WTC11 (cell line): ENCODE data around the gene ANP32B. TPM values are rescaled to one million over a fixed set of nuclear protein-coding genes. Genes with fewer than 3 reads are reported as not detected.

Experiments
- ATAC-seq: fragments of 200-7000 bp; cut with Tn5 transposase; 2 replicates; pipeline ENCODE4 v1.10.0; 2021; ENCODE audit warnings: mild to moderate bottlenecking, moderate library complexity
- CTCF ChIA-PET: fragments of 300-600 bp; sonication (Branson Sonifier 250); formaldehyde crosslinking; loops from one replicate; lab custom pipeline; 2021; ENCODE audit warnings: antibody characterized with exemption; lab: Charles Lee
- POLR2A ChIA-PET: fragments of 350-600 bp; sonication (Branson Sonifier 250); formaldehyde crosslinking; loops from one replicate; lab custom pipeline; 2021; ENCODE audit warnings: antibody characterized with exemption; lab: Charles Lee
- DNase-seq: peaks from one replicate; pipeline ENCODE4 v3.0.0; 2021; ENCODE audit warnings: low spot score
- H3K27ac Mint-ChIP-seq: 2 replicates; pipeline ENCODE4 v1.8.0; 2021; ENCODE audit warnings: mixed read lengths
- H3K27me3 Mint-ChIP-seq: 2 replicates; pipeline ENCODE4 v1.8.0; 2021; ENCODE audit warnings: low read depth, mild to moderate bottlenecking, moderate library complexity, mixed read lengths
- H3K36me3 Mint-ChIP-seq: 2 replicates; pipeline ENCODE4 v1.8.0; 2021; ENCODE audit warnings: mixed read lengths
- H3K4me1 Mint-ChIP-seq: 2 replicates; pipeline ENCODE4 v1.8.0; 2022; ENCODE audit warnings: mixed read lengths
- H3K4me3 Mint-ChIP-seq: 2 replicates; pipeline ENCODE4 v1.8.0; 2021; ENCODE audit warnings: mild to moderate bottlenecking, moderate library complexity, mixed read lengths
- H3K9me3 Mint-ChIP-seq: 2 replicates; pipeline ENCODE4 v1.8.0; 2021; ENCODE audit warnings: mixed read lengths
- ATF1 ChIP-seq: sonication (generic); formaldehyde crosslinking; IDR thresholded peaks from 2 replicates; pipeline ENCODE4 v1.8.1; 2023; ENCODE audit warnings: mild to moderate bottlenecking, moderate library complexity, missing genetic modification reagents
- CREB1 ChIP-seq: sonication (generic); formaldehyde crosslinking; IDR thresholded peaks from 2 replicates; pipeline ENCODE4 v1.8.0; 2023; ENCODE audit warnings: mild to moderate bottlenecking, missing genetic modification reagents
- CTCF ChIP-seq: fragments of 200-600 bp; IDR thresholded peaks from 2 replicates; pipeline ENCODE4 v1.8.0; 2022; ENCODE audit warnings: antibody characterized with exemption
- E2F5 ChIP-seq: sonication (generic); formaldehyde crosslinking; IDR thresholded peaks from 2 replicates; pipeline ENCODE4 v1.8.1; 2022; ENCODE audit warnings: mild to moderate bottlenecking, moderate library complexity, missing genetic modification reagents
- FOXJ3 ChIP-seq: sonication (generic); formaldehyde crosslinking; IDR thresholded peaks from 2 replicates; pipeline ENCODE4 v1.9.0; 2021; ENCODE audit warnings: missing genetic modification reagents, mild to moderate bottlenecking, borderline replicate concordance
- FOXP4 ChIP-seq: sonication (generic); formaldehyde crosslinking; IDR thresholded peaks from 2 replicates; pipeline ENCODE4 v1.8.0; 2022; ENCODE audit warnings: mild to moderate bottlenecking, missing genetic modification reagents
- GTF2I ChIP-seq: fragments of 250-450 bp; sonication (Bioruptor Pico); conservative IDR thresholded peaks from 2 replicates; pipeline ENCODE4 v1.4.0; 2021; ENCODE audit warnings: mild to moderate bottlenecking
- JUN ChIP-seq: sonication (generic); formaldehyde crosslinking; IDR thresholded peaks from 2 replicates; pipeline ENCODE4 v1.8.0; 2023; ENCODE audit warnings: mild to moderate bottlenecking, missing genetic modification reagents
- MYBL2 ChIP-seq: sonication (generic); formaldehyde crosslinking; IDR thresholded peaks from 2 replicates; pipeline ENCODE4 v1.8.1; 2023; ENCODE audit warnings: mild to moderate bottlenecking, moderate library complexity, missing genetic modification reagents
- NFATC4 ChIP-seq: fragments of 250-450 bp; sonication (Bioruptor Pico); IDR thresholded peaks from 2 replicates; pipeline ENCODE4 v1.9.0; 2021; ENCODE audit warnings: mild to moderate bottlenecking
- NFE2L1 ChIP-seq: sonication (generic); formaldehyde crosslinking; IDR thresholded peaks from 2 replicates; pipeline ENCODE4 v1.8.1; 2023; ENCODE audit warnings: missing genetic modification reagents
- NR1H2 ChIP-seq: sonication (generic); formaldehyde crosslinking; IDR thresholded peaks from 2 replicates; pipeline ENCODE4 v1.9.0; 2021; ENCODE audit warnings: mild to moderate bottlenecking, moderate library complexity, missing genetic modification reagents
- OVOL2 ChIP-seq: fragments of 250-450 bp; sonication (Bioruptor Pico); IDR thresholded peaks from 2 replicates; pipeline ENCODE4 v1.9.0; 2021; ENCODE audit warnings: mild to moderate bottlenecking, borderline replicate concordance
- PREB ChIP-seq: sonication (generic); formaldehyde crosslinking; IDR thresholded peaks from 2 replicates; pipeline ENCODE4 v1.8.1; 2022; ENCODE audit warnings: mild to moderate bottlenecking, missing genetic modification reagents, moderate library complexity, borderline replicate concordance
- RELA ChIP-seq: sonication (generic); formaldehyde crosslinking; IDR thresholded peaks from 2 replicates; pipeline ENCODE4 v1.8.1; 2022; ENCODE audit warnings: missing genetic modification reagents, mild to moderate bottlenecking, borderline replicate concordance
- SMAD4 ChIP-seq: sonication (generic); formaldehyde crosslinking; IDR thresholded peaks from 2 replicates; pipeline ENCODE4 v1.8.0; 2022; ENCODE audit warnings: mild to moderate bottlenecking, missing genetic modification reagents
- TEAD4 ChIP-seq: sonication (generic); formaldehyde crosslinking; IDR thresholded peaks from 2 replicates; pipeline ENCODE4 v1.8.0; 2022; ENCODE audit warnings: mild to moderate bottlenecking, missing genetic modification reagents
- ZNF263 ChIP-seq: sonication (generic); formaldehyde crosslinking; IDR thresholded peaks from 2 replicates; pipeline ENCODE4 v1.8.1; 2022; ENCODE audit warnings: low read depth, mild to moderate bottlenecking, moderate library complexity, missing genetic modification reagents
- ZNF396 ChIP-seq: fragments of 250-450 bp; sonication (Bioruptor Pico); IDR thresholded peaks from 2 replicates; pipeline ENCODE4 v1.8.0; 2021; ENCODE audit warnings: mild to moderate bottlenecking, moderate library complexity, borderline replicate concordance
- ZNF423 ChIP-seq: fragments of 250-450 bp; sonication (Bioruptor Pico); IDR thresholded peaks from 2 replicates; pipeline ENCODE4 v2.1.2; 2022; ENCODE audit warnings: mild to moderate bottlenecking, moderate library complexity
- ZNF425 ChIP-seq: fragments of 250-450 bp; sonication (Bioruptor Pico); conservative IDR thresholded peaks from 2 replicates; pipeline ENCODE4 v1.9.0; 2021; ENCODE audit warnings: mild to moderate bottlenecking
- ZNF512 ChIP-seq: sonication (generic); formaldehyde crosslinking; IDR thresholded peaks from 2 replicates; pipeline ENCODE4 v1.8.1; 2022; ENCODE audit warnings: missing genetic modification reagents, borderline replicate concordance
- total RNA-seq: library from RNA; stranded (reverse); gene quantifications from 3 replicates; pipeline ENCODE4 v1.2.3, GENCODE V29; 2021
- TF ChIP-seq, protein P1 (sequence below): sonication (generic); formaldehyde crosslinking; IDR thresholded peaks from 2 replicates; pipeline ENCODE4 v1.8.1; 2023; ENCODE audit warnings: mild to moderate bottlenecking, missing genetic modification reagents, moderate library complexity
- TF ChIP-seq, protein P2 (sequence below): sonication (generic); formaldehyde crosslinking; IDR thresholded peaks from 2 replicates; pipeline ENCODE4 v1.8.1; 2022; ENCODE audit warnings: low read depth, mild to moderate bottlenecking, moderate library complexity, missing genetic modification reagents, borderline replicate concordance

The ANP32B gene
- total RNA-seq, 1 experiment from 2014 or later, result 150 TPM

DNA sequence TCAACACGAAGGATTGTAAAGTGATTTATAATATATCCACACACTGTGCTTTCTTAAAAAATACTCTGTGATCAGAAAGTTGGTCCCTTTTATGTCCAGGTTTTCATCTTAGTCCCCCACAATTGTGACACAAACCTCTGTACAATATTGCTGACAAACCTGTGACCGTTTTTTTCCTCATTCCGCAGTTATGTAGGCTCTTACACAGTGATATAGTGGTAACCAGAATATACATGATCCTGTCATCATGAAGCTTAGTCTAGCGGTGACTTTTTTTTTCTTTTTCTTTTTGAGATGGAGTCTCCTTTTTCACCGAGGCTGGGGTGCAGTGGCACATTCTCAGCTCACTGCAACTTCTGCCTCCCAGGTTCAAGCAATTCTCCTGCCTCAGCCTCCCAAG is 8.7 kb downstream of the ANP32B start:
- Mint-ChIP-seq H3K27ac (no peak overlapping the region), H3K9me3 (no peaks in the 10 kb centered on the region), H3K27me3 (peaks cover 5% of the 10 kb centered on the region), H3K4me3 (no peak overlapping the region), H3K36me3 (peaks cover 7% of the 10 kb centered on the region), H3K4me1 (peaks cover 32% of the 10 kb centered on the region)
- ATAC-seq (no peak), DNase-seq (no peak)
- ChIA-PET POLR2A (no interaction called here), CTCF (no interaction called here)
- no peak for TF ChIP-seq JUN
- TF ChIP-seq NFATC4 (CRISPR knock-in tag), result no peak
- no peak for TF ChIP-seq RELA (CRISPR knock-in tag)
- TF ChIP-seq MYBL2 (CRISPR knock-in tag), result no peak
- no peak for TF ChIP-seq ZNF396 (CRISPR knock-in tag)
- TF ChIP-seq CREB1 (CRISPR knock-in tag), result no peak
- no peak for TF ChIP-seq OVOL2 (CRISPR knock-in tag)
- no peak for TF ChIP-seq NR1H2 (CRISPR knock-in tag)
- TF ChIP-seq ZNF512 (CRISPR knock-in tag), result no peak
- no peak for TF ChIP-seq TEAD4
- TF ChIP-seq, protein P1, sequence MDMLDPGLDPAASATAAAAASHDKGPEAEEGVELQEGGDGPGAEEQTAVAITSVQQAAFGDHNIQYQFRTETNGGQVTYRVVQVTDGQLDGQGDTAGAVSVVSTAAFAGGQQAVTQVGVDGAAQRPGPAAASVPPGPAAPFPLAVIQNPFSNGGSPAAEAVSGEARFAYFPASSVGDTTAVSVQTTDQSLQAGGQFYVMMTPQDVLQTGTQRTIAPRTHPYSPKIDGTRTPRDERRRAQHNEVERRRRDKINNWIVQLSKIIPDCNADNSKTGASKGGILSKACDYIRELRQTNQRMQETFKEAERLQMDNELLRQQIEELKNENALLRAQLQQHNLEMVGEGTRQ (CRISPR knock-in tag), result no peak
- TF ChIP-seq E2F5 (CRISPR knock-in tag), result no peak
- no peak for TF ChIP-seq ZNF423 (CRISPR knock-in tag)

- Mint-ChIP-seq H3K4me1 (peaks cover 32% of the 10 kb centered on the region), H3K27ac (no peak overlapping the region), H3K4me3 (no peak overlapping the region), H3K36me3 (peaks cover 11% of the 10 kb centered on the region), H3K9me3 (no peaks in the 10 kb centered on the region), H3K27me3 (peaks cover 5% of the 10 kb centered on the region)
- ChIA-PET POLR2A (no interaction called here), CTCF (no interaction called here)
- DNase-seq (no peak), ATAC-seq (no peak)
- no peak for TF ChIP-seq NFE2L1
- no peak for TF ChIP-seq ZNF425 (CRISPR knock-in tag)
- TF ChIP-seq CTCF, result no peak
- TF ChIP-seq PREB, result no peak
- TF ChIP-seq CREB1 (CRISPR knock-in tag), result no peak
- TF ChIP-seq, protein P2, sequence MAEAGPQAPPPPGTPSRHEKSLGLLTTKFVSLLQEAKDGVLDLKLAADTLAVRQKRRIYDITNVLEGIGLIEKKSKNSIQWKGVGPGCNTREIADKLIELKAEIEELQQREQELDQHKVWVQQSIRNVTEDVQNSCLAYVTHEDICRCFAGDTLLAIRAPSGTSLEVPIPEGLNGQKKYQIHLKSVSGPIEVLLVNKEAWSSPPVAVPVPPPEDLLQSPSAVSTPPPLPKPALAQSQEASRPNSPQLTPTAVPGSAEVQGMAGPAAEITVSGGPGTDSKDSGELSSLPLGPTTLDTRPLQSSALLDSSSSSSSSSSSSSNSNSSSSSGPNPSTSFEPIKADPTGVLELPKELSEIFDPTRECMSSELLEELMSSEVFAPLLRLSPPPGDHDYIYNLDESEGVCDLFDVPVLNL, result no peak
- TF ChIP-seq ATF1, result no peak
- no peak for TF ChIP-seq FOXP4 (CRISPR knock-in tag)
- TF ChIP-seq MYBL2 (CRISPR knock-in tag), result no peak
- no peak for TF ChIP-seq FOXJ3 (CRISPR knock-in tag)
- TF ChIP-seq SMAD4 (CRISPR knock-in tag), result no peak
- no peak for TF ChIP-seq RELA (CRISPR knock-in tag)
- TF ChIP-seq GTF2I (CRISPR knock-in tag), result no peak
- TF ChIP-seq ZNF263 (CRISPR knock-in tag), result no peak
Measured at GRCh38 chr9:97992219-97992618, 9.1 kb downstream of the ANP32B start.
